Brain microvascular endothelial cell (primary cell): ENCODE measurements around the gene UBE2N.
A peak's percentile ranks its signal among the peaks of the same experiment; 100 is the strongest.

Experiments used
- DNase-seq: peaks from one replicate; pipeline ENCODE4 v3.0.0-alpha.2; 2020
- H3K27ac ChIP-seq: fragments of 250-450 bp; sonication (Bioruptor Pico); 2 replicates; pipeline ENCODE4 v1.5.1; 2020; ENCODE audit warnings: mild to moderate bottlenecking, moderate library complexity
- H3K27me3 ChIP-seq: fragments of 250-450 bp; sonication (Bioruptor Pico); replicated peaks from 2 replicates; pipeline ENCODE4 v1.5.1; 2020; ENCODE audit warnings: mild to moderate bottlenecking
- H3K36me3 ChIP-seq: fragments of 250-450 bp; sonication (Bioruptor Pico); replicated peaks from 2 replicates; pipeline ENCODE4 v1.5.1; 2020; ENCODE audit warnings: mild to moderate bottlenecking
- H3K4me3 ChIP-seq: 2 replicates; pipeline ENCODE4 v1.5.1; 2011; ENCODE audit warnings: low read depth, mild to moderate bottlenecking, control low read depth, low read length, moderate library complexity
- CTCF ChIP-seq: IDR thresholded peaks from 2 replicates; pipeline ENCODE4 v1.5.1; 2011; ENCODE audit warnings: low read depth, mild to moderate bottlenecking, moderate library complexity, low read length, control low read depth, inconsistent platforms; ENCODE audit errors: missing control alignments
- in situ Hi-C: cut with HindIII; loops from 2 replicates; pipeline ENCODE4 v1.10.0; 2017; ENCODE audit warnings: low sequenced_read_pairs, low pct_ligation_motif_present

The UBE2N gene

DNA sequence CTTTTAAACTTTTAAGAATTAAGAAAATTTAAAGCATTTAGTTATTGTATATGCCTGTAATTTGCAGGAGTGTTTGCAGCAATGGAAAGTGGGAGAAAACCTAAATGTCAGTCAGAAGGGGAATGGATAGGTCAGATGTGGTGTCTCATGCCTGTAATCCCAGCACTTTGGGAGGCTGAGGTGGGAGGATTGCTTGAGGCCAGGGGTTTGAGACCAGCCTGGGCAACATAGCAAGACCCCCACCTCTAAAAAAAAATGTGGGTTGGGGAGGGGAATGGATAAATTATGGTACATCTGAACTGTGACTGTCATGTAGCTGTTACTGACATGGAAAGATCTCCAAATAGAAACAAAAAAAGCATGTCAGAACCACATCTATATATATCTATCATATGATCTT is 27.6 kb upstream of the UBE2N start:
- H3K4me3 ChIP-seq, result no peak overlapping the region
- no peak for TF ChIP-seq CTCF
- no peak for DNase-seq
- H3K27me3 ChIP-seq, result no peaks in the 10 kb centered on the region
- H3K27ac ChIP-seq, result no peak overlapping the region
- in situ Hi-C loops, result no loop called here
- peaks cover 11% of the 10 kb centered on the region for H3K36me3 ChIP-seq

DNA sequence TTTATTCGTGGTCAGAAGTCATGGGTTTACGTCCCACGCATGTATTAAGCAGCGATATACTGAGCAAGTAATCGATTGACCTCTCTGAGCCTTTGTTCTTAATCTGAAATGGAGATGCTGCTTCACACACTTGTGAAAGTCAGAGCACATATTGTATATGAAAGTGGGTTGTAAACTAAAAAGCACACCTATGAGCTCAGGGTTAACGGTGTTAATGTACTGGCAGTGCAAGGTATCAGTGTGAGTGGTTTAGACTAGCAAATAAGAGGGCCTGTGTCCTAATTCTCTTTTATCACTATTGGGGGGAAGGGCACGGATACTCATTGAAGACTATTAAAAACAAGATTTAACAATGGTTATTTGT is 26.2 kb upstream of the UBE2N start:
- no peaks in the 10 kb centered on the region for H3K27me3 ChIP-seq
- no peak for DNase-seq
- peak overlapping the region; percentile 96 for H3K4me3 ChIP-seq
- in situ Hi-C loops, result no loop called here
- no peak for TF ChIP-seq CTCF
- H3K27ac ChIP-seq, result peak overlapping the region; percentile 94
- H3K36me3 ChIP-seq, result peaks cover 4% of the 10 kb centered on the region

- peak within 1 kb of the TSS; percentile 94 for H3K27ac ChIP-seq
- peak; percentile 92 for TF ChIP-seq CTCF
Observed at GRCh38 chr12:93467351-93468007, 25.7 kb upstream of the UBE2N start, which contains the start of gene MRPL42. TSS of gene MRPL42 (plus strand) at chr12:93467514. CDS start at chr12:93469286, 1,772 bp downstream.

GRCh38 chr12:93466625-93467350 is 25.0 kb upstream of the UBE2N start:
- no peak for DNase-seq
- peaks cover 4% of the 10 kb centered on the region for H3K36me3 ChIP-seq
- no peaks in the 10 kb centered on the region for H3K27me3 ChIP-seq
- no peak overlapping the region for H3K27ac ChIP-seq
- in situ Hi-C loops, result no loop called here
- TF ChIP-seq CTCF, result no peak
- peak overlapping the region; percentile 96 for H3K4me3 ChIP-seq

More at GRCh38 chr12:93467351-93468007, 25.7 kb upstream of the UBE2N start, which contains the start of gene MRPL42:
- peaks cover 4% of the 10 kb centered on the region for H3K36me3 ChIP-seq
- H3K4me3 ChIP-seq, result peak within 1 kb of the TSS; percentile 96
- in situ Hi-C loops, result no loop called here
- H3K27me3 ChIP-seq, result no peaks in the 10 kb centered on the region
- DNase-seq, result peak; percentile 89

DNA sequence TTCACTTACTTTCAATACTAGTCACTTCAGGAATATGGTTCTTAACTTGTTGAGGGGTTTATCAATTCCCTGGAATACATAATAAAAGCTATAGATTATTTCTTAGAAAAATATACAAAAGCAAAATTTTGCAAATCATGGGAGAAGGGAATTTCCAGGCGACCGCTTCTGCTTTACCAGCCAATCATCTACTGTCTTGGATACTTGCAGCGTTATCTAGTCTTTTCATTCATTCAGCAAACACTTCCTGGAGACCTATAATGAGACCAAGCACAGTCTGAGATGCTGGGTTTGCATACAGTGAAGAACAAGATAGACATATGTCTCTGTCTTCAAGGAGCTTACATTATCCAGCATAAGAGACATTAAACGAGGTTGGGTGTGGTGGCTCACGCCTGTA is 24.1 kb upstream of the UBE2N start:
- in situ Hi-C loops, result no loop called here
- no peak for TF ChIP-seq CTCF

More for the DNA sequence above, 24.1 kb upstream of the UBE2N start:
- no peak for DNase-seq
- Histone ChIP-seq H3K27ac (no peak overlapping the region), H3K4me3 (no peak overlapping the region), H3K36me3 (peaks cover 4% of the 10 kb centered on the region), H3K27me3 (no peaks in the 10 kb centered on the region)
